ENCODE results near the gene PARD3. TPM values are rescaled to one million over a fixed set of nuclear protein-coding genes. Genes with fewer than 3 reads are reported as not detected.

The PARD3 gene
- total and polyA plus RNA-seq, 10 of the 15 experiments (the other 5 are each of a cell fraction or from before 2014, with no cell fraction given), result 2.6 to 43.1 (median 13.9) TPM

DNA sequence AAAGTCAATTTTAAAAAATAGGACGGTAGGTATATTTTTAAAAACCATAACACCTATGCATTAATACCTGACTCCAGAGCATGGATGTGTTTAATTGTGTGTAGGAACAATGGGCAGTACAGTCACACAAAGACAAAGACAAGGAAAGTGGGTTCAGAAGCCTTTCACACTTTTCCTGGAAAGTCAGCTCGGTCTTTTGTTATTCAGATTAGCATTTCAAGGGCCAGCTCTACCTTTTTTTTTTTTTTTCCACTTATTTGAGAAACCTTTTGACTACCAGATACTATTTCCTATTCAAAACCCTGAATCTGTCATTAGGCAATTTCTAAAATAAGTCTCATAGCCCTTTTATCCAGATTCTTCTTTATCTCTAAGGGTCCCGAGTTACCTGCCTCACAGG, 401.9 kb downstream of the PARD3 start:
- Histone ChIP-seq H3K79me2 (ENCODE audit: control insufficient read depth, insufficient read depth, low read length) (no peaks in the 10 kb centered on the region), H3K27me3 (replicated peaks in 1 of 2; ENCODE audit: control insufficient read depth in 2 of 2, insufficient read depth in 2 of 2, low read length in 1 of 2) (no peaks in the 10 kb centered on the region; a peak in 1 of 4 replicates), H3K9me3 (replicated peaks; ENCODE audit: control insufficient read depth, insufficient read depth, low read length) (no peaks in the 10 kb centered on the region), H2AFZ (ENCODE audit: control insufficient read depth, low read depth, low read length) (no peak overlapping the region), H3K4me1 (ENCODE audit: control insufficient read depth, insufficient read depth, low read length) (no peaks in the 10 kb centered on the region; the same call in 1 of the 2 replicates), H3K36me3 (ENCODE audit: control insufficient read depth in 2 of 2, insufficient read depth in 2 of 2, low read length in 1 of 2) (no peaks in the 10 kb centered on the region), H3K27ac (ENCODE audit: control insufficient read depth, insufficient read depth) (no peak overlapping the region), H3K9ac (ENCODE audit: control insufficient read depth, insufficient read depth, low read length) (no peak overlapping the region), H3K4me2 (ENCODE audit: control insufficient read depth, insufficient read depth) (no peak overlapping the region), H4K20me1 (ENCODE audit: control insufficient read depth, insufficient read depth) (no peaks in the 10 kb centered on the region), H3K4me3 (no peak overlapping the region)
- CTCF ChIA-PET, result interaction anchor here (0.6 kb wide), 1 partner anchor 432 kb away, joined by 4 read pairs; no protein-coding TSS in a partner anchor
- POLR2A ChIA-PET, result interaction anchor here (0.6 to 0.7 kb wide), 3 partner anchors 17 to 114 kb away, joined by 3 to 4 read pairs (median 4); no protein-coding TSS in a partner anchor
- intact Hi-C loops (cut with micrococcal nuclease; ENCODE audit: unreplicated experiment), result no loop called here
- 12% methylated on average over 3 of the region's 3 CpGs for WGBS (ENCODE audit: insufficient coverage, insufficient replicate concordance, low lambda C conversion rate, missing lambda C conversion rate)
- ATAC-seq (no peak), DNase-seq (ENCODE audit: low read depth, low spot score) (no peak), FAIRE-seq (no peak)
- no TSS peak for BruUV-seq (replicated peaks)
- RAD21 ChIA-PET (ENCODE audit: unreplicated experiment), result no interaction called here
- in situ Hi-C loops (cut with MboI), result no loop called here
- no peak for TF ChIP-seq ESRRA (IDR thresholded peaks at IDR 0.05; ENCODE audit: low read length)
- TF ChIP-seq ZNF207 (IDR thresholded peaks at IDR 0.05; ENCODE audit: borderline replicate concordance), result no peak
- TF ChIP-seq, protein P1, sequence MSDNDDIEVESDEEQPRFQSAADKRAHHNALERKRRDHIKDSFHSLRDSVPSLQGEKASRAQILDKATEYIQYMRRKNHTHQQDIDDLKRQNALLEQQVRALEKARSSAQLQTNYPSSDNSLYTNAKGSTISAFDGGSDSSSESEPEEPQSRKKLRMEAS (IDR thresholded peaks at IDR 0.05; ENCODE audit: low read depth, low read length), result no peak
- TF ChIP-seq PAX8 (IDR thresholded peaks at IDR 0.05), result no peak
- TF ChIP-seq BCL11A (IDR thresholded peaks at IDR 0.05; ENCODE audit: low read depth, low read length), result no peak
- SMC1A ChIA-PET (ENCODE audit: uncharacterized antibody, unreplicated experiment), result interaction anchor here (1.0 to 1.4 kb wide), 2 partner anchors 13 to 52 kb away, joined by 3 to 4 read pairs; no protein-coding TSS in a partner anchor

DNA sequence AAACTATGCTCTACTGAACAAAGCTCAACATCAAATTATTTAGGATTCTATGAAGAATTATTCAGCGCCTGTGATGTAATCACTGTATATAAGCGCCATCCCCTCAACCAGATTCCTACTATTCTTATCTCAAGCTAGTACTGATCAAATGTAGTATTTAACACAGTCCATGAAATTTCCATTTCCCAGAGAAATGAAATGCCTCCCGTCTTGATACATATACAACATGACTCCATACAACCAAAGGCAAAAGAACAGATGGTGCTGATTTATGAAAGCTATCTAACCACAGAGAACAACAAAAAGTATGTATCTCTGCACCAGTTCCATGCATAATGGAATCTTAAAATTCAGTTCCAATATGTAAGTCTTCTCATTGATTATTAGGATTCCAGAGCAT, 406.1 kb downstream of the PARD3 start:
- RAD21 ChIA-PET (ENCODE audit: unreplicated experiment), result interaction anchor here (0.6 to 1.1 kb wide), 2 partner anchors 32 to 112 kb away, joined by 3 read pairs; no protein-coding TSS in a partner anchor
- FAIRE-seq (no peak), ATAC-seq (no peak), DNase-seq (ENCODE audit: low read depth, low spot score) (no peak)
- intact Hi-C loops (cut with micrococcal nuclease; ENCODE audit: unreplicated experiment) (no loop called here), in situ Hi-C loops (cut with MboI) (no loop called here)
- no peak overlapping the region for H3K27ac ChIP-seq (ENCODE audit: control insufficient read depth, insufficient read depth)
- no peaks in the 10 kb centered on the region for H4K20me1 ChIP-seq (ENCODE audit: control insufficient read depth, insufficient read depth)
- no peaks in the 10 kb centered on the region for H3K4me1 ChIP-seq (ENCODE audit: control insufficient read depth, insufficient read depth, low read length)
- no peak overlapping the region for H3K9ac ChIP-seq (ENCODE audit: control insufficient read depth, insufficient read depth, low read length)
- POLR2A ChIA-PET, result interaction anchor here (0.7 to 0.9 kb wide), 3 partner anchors 12 to 103 kb away, joined by 3 read pairs; no protein-coding TSS in a partner anchor
- SMC1A ChIA-PET (ENCODE audit: uncharacterized antibody, unreplicated experiment), result interaction anchor here (0.6 to 3.8 kb wide), 5 partner anchors 9 to 209 kb away, joined by 3 to 18 read pairs (median 3); no protein-coding TSS in a partner anchor
- H3K4me2 ChIP-seq (ENCODE audit: control insufficient read depth, insufficient read depth), result no peak overlapping the region
- no peaks in the 10 kb centered on the region for H3K79me2 ChIP-seq (ENCODE audit: control insufficient read depth, insufficient read depth, low read length)
- no peaks in the 10 kb centered on the region for H3K36me3 ChIP-seq (ENCODE audit: control insufficient read depth in 2 of 2, insufficient read depth in 2 of 2, low read length in 1 of 2)
- no TSS peak for BruUV-seq (replicated peaks)
- H3K9me3 ChIP-seq (replicated peaks; ENCODE audit: control insufficient read depth, insufficient read depth, low read length), result no peaks in the 10 kb centered on the region
- no peak overlapping the region for H3K4me3 ChIP-seq
- no peaks in the 10 kb centered on the region; a peak in 1 of 4 replicates for H3K27me3 ChIP-seq (replicated peaks in 1 of 2; ENCODE audit: control insufficient read depth in 2 of 2, insufficient read depth in 2 of 2, low read length in 1 of 2)
- WGBS (ENCODE audit: insufficient coverage, insufficient replicate concordance, low lambda C conversion rate, missing lambda C conversion rate), result 53% methylated on average over 3 of the region's 3 CpGs
- CTCF ChIA-PET, result no interaction called here
- no peak overlapping the region for H2AFZ ChIP-seq (ENCODE audit: control insufficient read depth, low read depth, low read length)
- TF ChIP-seq PAX8 (IDR thresholded peaks at IDR 0.05) (no peak), RUNX3 (IDR thresholded peaks at IDR 0.05; ENCODE audit: low read length) (no peak), ZNF217 (IDR thresholded peaks at IDR 0.05) (no peak), KLF5 (IDR thresholded peaks at IDR 0.05; ENCODE audit: partially characterized antibody) (no peak), IRF3 (IDR thresholded peaks at IDR 0.05) (no peak), MEF2B (IDR thresholded peaks at IDR 0.05; ENCODE audit: partially characterized antibody, poor library complexity, severe bottlenecking) (no peak), HSF1 (IDR thresholded peaks at IDR 0.05; ENCODE audit: low read depth, low read length) (no peak)
- TF ChIP-seq, protein P2, sequence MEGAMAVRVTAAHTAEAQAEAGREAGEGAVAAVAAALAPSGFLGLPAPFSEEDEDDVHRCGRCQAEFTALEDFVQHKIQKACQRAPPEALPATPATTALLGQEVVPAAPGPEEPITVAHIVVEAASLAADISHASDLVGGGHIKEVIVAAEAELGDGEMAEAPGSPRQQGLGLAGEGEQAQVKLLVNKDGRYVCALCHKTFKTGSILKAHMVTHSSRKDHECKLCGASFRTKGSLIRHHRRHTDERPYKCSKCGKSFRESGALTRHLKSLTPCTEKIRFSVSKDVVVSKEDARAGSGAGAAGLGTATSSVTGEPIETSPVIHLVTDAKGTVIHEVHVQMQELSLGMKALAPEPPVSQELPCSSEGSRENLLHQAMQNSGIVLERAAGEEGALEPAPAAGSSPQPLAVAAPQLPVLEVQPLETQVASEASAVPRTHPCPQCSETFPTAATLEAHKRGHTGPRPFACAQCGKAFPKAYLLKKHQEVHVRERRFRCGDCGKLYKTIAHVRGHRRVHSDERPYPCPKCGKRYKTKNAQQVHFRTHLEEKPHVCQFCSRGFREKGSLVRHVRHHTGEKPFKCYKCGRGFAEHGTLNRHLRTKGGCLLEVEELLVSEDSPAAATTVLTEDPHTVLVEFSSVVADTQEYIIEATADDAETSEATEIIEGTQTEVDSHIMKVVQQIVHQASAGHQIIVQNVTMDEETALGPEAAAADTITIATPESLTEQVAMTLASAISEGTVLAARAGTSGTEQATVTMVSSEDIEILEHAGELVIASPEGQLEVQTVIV (IDR thresholded peaks at IDR 0.05; ENCODE audit: borderline replicate concordance, partially characterized antibody), result no peak

All from GM12878 (cell line).